CD4-positive, alpha-beta T cell (primary cell): Measurements from ENCODE around the gene OR10A4. TPM values are rescaled to one million over a fixed set of nuclear protein-coding genes. Genes with fewer than 3 reads are reported as not detected.
"Not testable (repeated sequence)": the region's sequence is repeated elsewhere in the genome, so short reads cannot be mapped to it uniquely, and the experiment has no call there.

Source experiments
- ATAC-seq: fragments of 200-7000 bp; cut with Tn5 transposase; one replicate; pipeline ENCODE4 v1.10.0; 2022; ENCODE audit warnings: mild to moderate bottlenecking; ENCODE audit not compliant: poor library complexity
- CTCF ChIA-PET: fragments of 350-600 bp; sonication (Branson Sonifier 250); formaldehyde crosslinking; loops from one replicate; lab custom pipeline; 2021; ENCODE audit warnings: antibody characterized with exemption, inconsistent platforms; lab: Charles Lee
- POLR2A ChIA-PET: fragments of 350-600 bp; sonication (Branson Sonifier 250); formaldehyde crosslinking; loops from one replicate; lab custom pipeline; 2021; ENCODE audit warnings: antibody characterized with exemption, inconsistent platforms; lab: Charles Lee
- DNase-seq, 14 experiments: peaks; one replicate each; pipeline ENCODE4 v3.0.0-alpha.2; 2013 to 2020; ENCODE audit warnings: mixed read lengths in 2 of 14
- H3K27ac ChIP-seq, 2 donors: one replicate each; pipeline versions ENCODE4 v1.5.1 to v1.7.0; 2013; ENCODE audit warnings: low read length in 2 of 2, low read depth in 1 of 2, mild to moderate bottlenecking in 1 of 2
- H3K27me3 ChIP-seq, 2 experiments: 1 replicate in 1 of 2; 2 replicates in 1 of 2; pipeline versions ENCODE4 v1.6.1 to v1.7.0; 2013; ENCODE audit warnings: low read length in 2 of 2, control low read depth in 1 of 2, mild to moderate bottlenecking in 1 of 2, moderate library complexity in 1 of 2; ENCODE audit not compliant: insufficient read depth in 2 of 2, control insufficient read depth in 1 of 2
- H3K36me3 ChIP-seq: one replicate; pipeline ENCODE4 v1.6.1; 2013; ENCODE audit warnings: low read length, control low read depth; ENCODE audit not compliant: insufficient read depth
- H3K4me1 ChIP-seq: one replicate; pipeline ENCODE4 v1.6.1; 2013; ENCODE audit warnings: low read length, control low read depth; ENCODE audit not compliant: insufficient read depth
- H3K4me3 ChIP-seq: one replicate; pipeline ENCODE4 v1.5.1; 2013; ENCODE audit warnings: mild to moderate bottlenecking, low read length, moderate library complexity
- H3K9me3 ChIP-seq, 2 experiments: 1 replicate in 1 of 2; 2 replicates in 1 of 2; pipeline versions ENCODE4 v1.6.1 to v1.7.0; 2013; ENCODE audit warnings: low read length in 2 of 2, mild to moderate bottlenecking in 2 of 2, control low read depth in 1 of 2, moderate library complexity in 1 of 2; ENCODE audit not compliant: control insufficient read depth in 1 of 2, insufficient read depth in 1 of 2
- H3K27ac Mint-ChIP-seq: one replicate; pipeline ENCODE4 v1.8.0; 2020; ENCODE audit warnings: mixed read lengths
- H3K27me3 Mint-ChIP-seq: one replicate; pipeline ENCODE4 v1.8.0; 2021; ENCODE audit warnings: mixed read lengths
- H3K36me3 Mint-ChIP-seq: one replicate; pipeline ENCODE4 v1.8.0; 2021; ENCODE audit warnings: low read depth, mixed read lengths
- H3K4me1 Mint-ChIP-seq: one replicate; pipeline ENCODE4 v1.8.0; 2021; ENCODE audit warnings: low read depth, mixed read lengths
- H3K4me3 Mint-ChIP-seq: one replicate; pipeline ENCODE4 v1.8.0; 2020; ENCODE audit warnings: mild to moderate bottlenecking, mixed read lengths
- H3K9me3 Mint-ChIP-seq: one replicate; pipeline ENCODE4 v1.8.0; 2020; ENCODE audit warnings: mixed read lengths
- CTCF ChIP-seq: fragments of 200-600 bp; IDR thresholded peaks from one replicate; pipeline ENCODE4 v1.8.0; 2022; ENCODE audit warnings: antibody characterized with exemption, mild to moderate bottlenecking
- intact Hi-C, 2 experiments: fragments of 100-400 bp; cut with DNase I in 1 of 2; cut with micrococcal nuclease in 1 of 2; formaldehyde crosslinking; loops; one replicate each; pipeline versions ENCODE4 v1.15.1 to v1.9.0; 2023 to 2025; cut with DNase I, micrococcal nuclease
- total RNA-seq, 174 experiments: library from RNA in 2 of 174; stranded (reverse) in 2 of 174; gene quantifications; one replicate each; pipeline ENCODE4 v1.2.3 and lab custom pipeline; 2021 to 2026

OR10A4 gene
- total RNA-seq, 2 experiments from 2014 or later, result not detected

- ATAC-seq (no peak), DNase-seq (no peak)
- ChIA-PET CTCF (no interaction called here), POLR2A (no interaction called here)
- H3K4me3 Mint-ChIP-seq, result no peak overlapping the region
- H3K4me1 ChIP-seq, result no peaks in the 10 kb centered on the region
- peaks cover 3% of the 10 kb centered on the region in 2 experiments for H3K27me3 ChIP-seq
- H3K9me3 ChIP-seq, result no peaks in the 10 kb centered on the region
- no peaks in the 10 kb centered on the region for H3K9me3 Mint-ChIP-seq
- no peak overlapping the region for H3K27ac Mint-ChIP-seq
- H3K36me3 ChIP-seq, result no peaks in the 10 kb centered on the region
- intact Hi-C loops, result no loop called here
- no peak overlapping the region for H3K4me3 ChIP-seq
- no peaks in the 10 kb centered on the region for H3K36me3 Mint-ChIP-seq
- no peaks in the 10 kb centered on the region for H3K4me1 Mint-ChIP-seq
- no peak overlapping the region for H3K27ac ChIP-seq
- no peak for TF ChIP-seq CTCF
- H3K27me3 Mint-ChIP-seq, result peaks cover 25% of the 10 kb centered on the region
Observed at GRCh38 chr11:6844356-6844755, 32.1 kb upstream of the OR10A4 start.

GRCh38 chr11:6845383-6845782 is 31.0 kb upstream of the OR10A4 start, which contains the start of gene OR10A5:
Gene OR10A5 (plus strand): TSS chr11:6845683. CDS start chr11:6845683, 0 bp downstream.
- no peaks in the 10 kb centered on the region for H3K9me3 Mint-ChIP-seq
- peaks cover 25% of the 10 kb centered on the region for H3K27me3 Mint-ChIP-seq
- POLR2A ChIA-PET, result no interaction called here
- CTCF ChIA-PET, result no interaction called here
- no peak within 1 kb of the TSS for H3K27ac Mint-ChIP-seq
- H3K4me1 ChIP-seq, result no peaks in the 10 kb centered on the region
- no peaks in the 10 kb centered on the region for H3K36me3 Mint-ChIP-seq
- no peak within 1 kb of the TSS for H3K27ac ChIP-seq
- no peak within 1 kb of the TSS for H3K4me3 Mint-ChIP-seq
- H3K4me1 Mint-ChIP-seq, result no peaks in the 10 kb centered on the region
- H3K9me3 ChIP-seq, result no peaks in the 10 kb centered on the region
- DNase-seq (no peak), ATAC-seq (no peak)
- H3K36me3 ChIP-seq, result no peaks in the 10 kb centered on the region
- H3K27me3 ChIP-seq, result peaks cover 3% of the 10 kb centered on the region in 2 experiments
- H3K4me3 ChIP-seq, result no peak within 1 kb of the TSS
- intact Hi-C loops, result no loop called here
- no peak for TF ChIP-seq CTCF

GRCh38 chr11:6850526-6850925 is 25.9 kb upstream of the OR10A4 start:
- Mint-ChIP-seq H3K4me3 (no peak overlapping the region), H3K9me3 (peaks cover 7% of the 10 kb centered on the region), H3K27me3 (peaks cover 11% of the 10 kb centered on the region), H3K27ac (no peak overlapping the region), H3K36me3 (no peaks in the 10 kb centered on the region), H3K4me1 (no peaks in the 10 kb centered on the region)
- H3K36me3 ChIP-seq, result no peaks in the 10 kb centered on the region
- ATAC-seq (no peak), DNase-seq (no peak)
- ChIA-PET POLR2A (no interaction called here), CTCF (no interaction called here)
- H3K27me3 ChIP-seq, result peaks cover 0 to 3% of the 10 kb centered on the region in 2 experiments
- intact Hi-C loops, result no loop called here
- TF ChIP-seq CTCF, result no peak
- no peak overlapping the region for H3K27ac ChIP-seq
- H3K4me1 ChIP-seq, result no peaks in the 10 kb centered on the region
- H3K4me3 ChIP-seq, result no peak overlapping the region
- H3K9me3 ChIP-seq, result peaks cover 4 to 5% of the 10 kb centered on the region in 2 experiments

- H3K9me3 Mint-ChIP-seq, ATAC-seq, H3K4me3 ChIP-seq, H3K9me3 ChIP-seq, DNase-seq, intact Hi-C loops, H3K4me1 Mint-ChIP-seq, POLR2A ChIA-PET, H3K4me3 Mint-ChIP-seq, H3K27me3 ChIP-seq, CTCF ChIA-PET, H3K27ac Mint-ChIP-seq, H3K36me3 Mint-ChIP-seq, H3K4me1 ChIP-seq, H3K36me3 ChIP-seq, H3K27ac ChIP-seq, H3K27me3 Mint-ChIP-seq: not testable (repeated sequence)
Observed at GRCh38 chr11:6854801-6855200, 21.6 kb upstream of the OR10A4 start.
